Measurements from ENCODE around the gene IGFBP4.

IGFBP4 gene

GRCh38 chr17:40474419-40475002, 31.3 kb downstream of the IGFBP4 start:
- TF ChIP-seq CTCF (IDR thresholded peaks at IDR 0.05; ENCODE audit: low read depth, low read length): no peak
- no peak overlapping the region for H3K4me3 ChIP-seq (ENCODE audit: low read depth, low read length)

DNA sequence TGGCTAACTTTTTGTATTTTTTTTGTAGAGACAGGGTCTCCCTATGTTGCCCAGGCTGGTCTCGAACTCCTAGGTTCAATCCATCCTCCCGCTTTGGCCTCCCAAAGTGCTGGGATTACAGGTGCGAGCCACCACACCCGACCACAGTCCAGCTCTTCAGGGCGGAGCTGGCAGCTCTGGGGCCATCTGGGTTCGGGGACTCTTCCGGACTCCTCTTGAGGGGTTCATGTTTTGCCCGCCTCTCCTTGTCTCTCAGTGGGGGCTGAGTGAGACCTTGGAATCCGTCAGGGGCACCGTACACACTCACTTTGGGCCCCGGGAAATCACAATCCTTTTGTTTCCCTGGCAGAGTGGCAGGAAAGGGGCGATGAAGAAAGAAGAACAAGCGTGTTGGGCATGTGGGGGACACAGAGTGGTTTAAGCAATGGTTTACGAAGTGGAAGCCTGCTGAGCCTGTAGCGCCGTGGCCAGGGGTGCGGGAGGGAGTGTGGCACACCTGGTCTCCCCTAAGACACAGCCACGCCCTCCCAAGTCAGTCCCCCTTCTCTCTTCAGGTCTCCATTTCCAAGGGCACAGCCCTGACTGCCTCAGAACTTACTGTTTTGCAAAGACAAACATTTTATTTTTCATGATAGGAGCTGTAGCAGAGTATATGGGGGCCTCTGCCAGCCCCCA, 32.1 kb downstream of the IGFBP4 start:
- H3K4me3 ChIP-seq (ENCODE audit: low read depth, low read length): no peak overlapping the region
- TF ChIP-seq CTCF (IDR thresholded peaks at IDR 0.05; ENCODE audit: low read depth, low read length): no peak

GRCh38 chr17:40477796-40478195, 34.5 kb downstream of the IGFBP4 start:
- no peak overlapping the region for H3K4me3 ChIP-seq (ENCODE audit: low read depth, low read length)
- TF ChIP-seq CTCF (IDR thresholded peaks at IDR 0.05; ENCODE audit: low read depth, low read length): no peak

- H3K4me3 ChIP-seq (ENCODE audit: low read depth, low read length): no peak overlapping the region
- no peak for TF ChIP-seq CTCF (IDR thresholded peaks at IDR 0.05; ENCODE audit: low read depth, low read length)
These were observed 35.2 kb downstream of the IGFBP4 start for GRCh38 chr17:40478486-40478885.

- no peak overlapping the region for H3K4me3 ChIP-seq (ENCODE audit: low read depth, low read length)
- no peak for TF ChIP-seq CTCF (IDR thresholded peaks at IDR 0.05; ENCODE audit: low read depth, low read length)
These were observed 36.7 kb downstream of the IGFBP4 start for GRCh38 chr17:40479754-40480480.

- no peak overlapping the region for H3K4me3 ChIP-seq (ENCODE audit: low read depth, low read length)
- no peak for TF ChIP-seq CTCF (IDR thresholded peaks at IDR 0.05; ENCODE audit: low read depth, low read length)
These were observed 37.3 kb downstream of the IGFBP4 start for GRCh38 chr17:40480501-40481003.

GRCh38 chr17:40481106-40481505, 37.9 kb downstream of the IGFBP4 start:
- no peak overlapping the region for H3K4me3 ChIP-seq (ENCODE audit: low read depth, low read length)
- TF ChIP-seq CTCF (IDR thresholded peaks at IDR 0.05; ENCODE audit: low read depth, low read length): no peak

Data from WI38 (cell line).